GM19025 (cell line): Measurements from ENCODE around the gene ALCAM.

ENCODE experiments used
- ATAC-seq: cut with Tn5 transposase; IDR thresholded peaks from one replicate; pipeline ENCODE4 v1.9.1; 2021; ENCODE audit warnings: mild to moderate bottlenecking, low read depth, moderate library complexity; ENCODE audit not compliant: unreplicated experiment

Gene ALCAM

GRCh38 chr3:105366326-105367062 is at the start of gene ALCAM:
ALCAM (plus strand) TSS chr3:105366909.
- peak; percentile 56 for ATAC-seq

GRCh38 chr3:105317841-105318240 is 48.9 kb upstream of the ALCAM start:
- no peak for ATAC-seq

- peak; percentile 98 for ATAC-seq
Observed at GRCh38 chr3:105322570-105323273, 44.0 kb upstream of the ALCAM start.

- no peak for ATAC-seq
Observed at GRCh38 chr3:105323274-105323599, 43.5 kb upstream of the ALCAM start.

GRCh38 chr3:105324951-105325350 is 41.8 kb upstream of the ALCAM start:
- no peak for ATAC-seq

- no peak for ATAC-seq
Observed at GRCh38 chr3:105327662-105328337, 38.9 kb upstream of the ALCAM start.

GRCh38 chr3:105328338-105328730 is 38.4 kb upstream of the ALCAM start:
- no peak for ATAC-seq

- ATAC-seq = no peak
Observed at GRCh38 chr3:105332961-105333360, 33.7 kb upstream of the ALCAM start.

GRCh38 chr3:105334138-105334882 is 32.4 kb upstream of the ALCAM start:
- no peak for ATAC-seq

- no peak for ATAC-seq
Observed at GRCh38 chr3:105339946-105340345, 26.8 kb upstream of the ALCAM start.

- no peak for ATAC-seq
Observed at GRCh38 chr3:105343991-105344390, 22.7 kb upstream of the ALCAM start.

GRCh38 chr3:105345156-105345555 is 21.6 kb upstream of the ALCAM start:
- ATAC-seq = no peak

- ATAC-seq = peak; percentile 90
Observed at GRCh38 chr3:105347625-105348302, 18.9 kb upstream of the ALCAM start.

GRCh38 chr3:105348307-105348706 is 18.4 kb upstream of the ALCAM start:
- ATAC-seq = no peak

- no peak for ATAC-seq
Observed at GRCh38 chr3:105349684-105350387, 16.9 kb upstream of the ALCAM start.

- no peak for ATAC-seq
Observed at GRCh38 chr3:105351821-105352220, 14.9 kb upstream of the ALCAM start.

- no peak for ATAC-seq
Observed at GRCh38 chr3:105352976-105353375, 13.7 kb upstream of the ALCAM start.

- peak; percentile 42 for ATAC-seq
Observed at GRCh38 chr3:105353485-105354161, 13.1 kb upstream of the ALCAM start.

GRCh38 chr3:105354429-105354828 is 12.3 kb upstream of the ALCAM start:
- ATAC-seq = no peak
